HepG2 (cell line): Measurements from ENCODE around the gene PLPP7. TPM values are rescaled to one million over a fixed set of nuclear protein-coding genes. Genes with fewer than 3 reads are reported as not detected.

Experiments used
- CC2D1A ChIP-seq: sonication (generic); formaldehyde crosslinking; IDR thresholded peaks from 2 replicates; pipeline ENCODE4 v1.8.1; 2023; ENCODE audit warnings: mild to moderate bottlenecking, missing genetic modification reagents
- CEBPG ChIP-seq: IDR thresholded peaks from 2 replicates; pipeline ENCODE4 v1.6.1; 2016
- CENPT ChIP-seq: sonication (generic); formaldehyde crosslinking; IDR thresholded peaks from 2 replicates; pipeline ENCODE4 v1.8.0; 2022; ENCODE audit warnings: low read depth, mild to moderate bottlenecking, moderate library complexity, missing genetic modification reagents
- CREB3 ChIP-seq: sonication (generic); formaldehyde crosslinking; IDR thresholded peaks from 2 replicates; pipeline ENCODE4 v1.5.0; 2020; ENCODE audit warnings: missing genetic modification reagents
- FOXO4 ChIP-seq: sonication (generic); formaldehyde crosslinking; conservative IDR thresholded peaks from 2 replicates; pipeline ENCODE4 v1.8.1; 2023; ENCODE audit warnings: missing genetic modification reagents
- MTA3 ChIP-seq: sonication (generic); formaldehyde crosslinking; IDR thresholded peaks from 2 replicates; pipeline ENCODE4 v1.4.0; 2020; ENCODE audit warnings: missing genetic modification reagents
- NCOA1 ChIP-seq: sonication (generic); formaldehyde crosslinking; IDR thresholded peaks from 2 replicates; pipeline ENCODE4 v1.9.0; 2021; ENCODE audit warnings: missing genetic modification reagents
- NFKB2 ChIP-seq: sonication (generic); formaldehyde crosslinking; IDR thresholded peaks from 2 replicates; pipeline ENCODE4 v1.4.0; 2020; ENCODE audit warnings: missing genetic modification reagents, borderline replicate concordance
- PITX1 ChIP-seq: sonication (generic); formaldehyde crosslinking; IDR thresholded peaks from 2 replicates; pipeline ENCODE4 v1.5.1; 2020; ENCODE audit warnings: mild to moderate bottlenecking, missing genetic modification reagents
- TARDBP ChIP-seq: sonication (generic); formaldehyde crosslinking; IDR thresholded peaks from 2 replicates; pipeline ENCODE4 v1.8.0; 2022; ENCODE audit warnings: mild to moderate bottlenecking, missing genetic modification reagents
- TGIF2 ChIP-seq: IDR thresholded peaks from 2 replicates; pipeline ENCODE4 v1.6.1; 2016; ENCODE audit warnings: control low read depth, missing compliant biosample characterization
- ZBTB44 ChIP-seq: sonication (generic); formaldehyde crosslinking; IDR thresholded peaks from 2 replicates; pipeline ENCODE4 v1.4.0; 2020; ENCODE audit warnings: missing genetic modification reagents
- ZNF224 ChIP-seq: sonication (generic); formaldehyde crosslinking; IDR thresholded peaks from 2 replicates; pipeline ENCODE4 v1.5.0; 2020; ENCODE audit warnings: mild to moderate bottlenecking, missing genetic modification reagents
- ZNF251 ChIP-seq: sonication (generic); formaldehyde crosslinking; IDR thresholded peaks from 2 replicates; pipeline ENCODE4 v1.9.0; 2021; ENCODE audit warnings: mild to moderate bottlenecking, missing genetic modification reagents
- ZNF737 ChIP-seq: sonication (generic); formaldehyde crosslinking; IDR thresholded peaks from 2 replicates; pipeline ENCODE4 v1.5.0; 2020; ENCODE audit warnings: missing genetic modification reagents, mild to moderate bottlenecking, borderline replicate concordance
- ZNF768 ChIP-seq: sonication (generic); formaldehyde crosslinking; IDR thresholded peaks from 2 replicates; pipeline ENCODE4 v1.4.0; 2020; ENCODE audit warnings: missing genetic modification reagents
- polyA plus RNA-seq, 8 experiments: library from polyadenylated mRNA; depleted of rRNA in 3 of 8; stranded (reverse) in 7 of 8; unstranded in 1 of 8; fragments of >200 nt; fragmentation: Illumina TruSeq in 4 of 8; extraction: Trizol in 4 of 8; gene quantifications; 2 replicates each; pipeline versions ENCODE4 v1.2.1 to v1.2.3, GENCODE V29; 2011 to 2016; ENCODE audit warnings: low read depth in 4 of 8, missing spikeins in 1 of 8, mixed read lengths in 1 of 8; ENCODE audit not compliant: insufficient read depth in 1 of 8
- total RNA-seq, 5 experiments: library from RNA; depleted of rRNA; stranded (reverse); fragments of >200 nt; fragmentation: Illumina TruSeq; extraction: Trizol; gene quantifications; 2 replicates each; pipeline ENCODE4 v1.2.3, GENCODE V29; 2016; ENCODE audit warnings: low read depth in 1 of 5
- TF ChIP-seq, protein P1 (sequence below): sonication (generic); formaldehyde crosslinking; IDR thresholded peaks from 2 replicates; pipeline ENCODE4 v1.4.0; 2020; ENCODE audit warnings: mild to moderate bottlenecking, missing genetic modification reagents
- TF ChIP-seq, protein P2 (sequence below): sonication (generic); formaldehyde crosslinking; IDR thresholded peaks from 2 replicates; pipeline ENCODE4 v1.4.0; 2020; ENCODE audit warnings: mild to moderate bottlenecking, low read depth, missing genetic modification reagents

PLPP7 gene
- total and polyA plus RNA-seq, 2 of the 13 experiments (the other 11 are each of a cell fraction or from before 2014, with no cell fraction given) = 0.33 to 1.2 TPM

DNA sequence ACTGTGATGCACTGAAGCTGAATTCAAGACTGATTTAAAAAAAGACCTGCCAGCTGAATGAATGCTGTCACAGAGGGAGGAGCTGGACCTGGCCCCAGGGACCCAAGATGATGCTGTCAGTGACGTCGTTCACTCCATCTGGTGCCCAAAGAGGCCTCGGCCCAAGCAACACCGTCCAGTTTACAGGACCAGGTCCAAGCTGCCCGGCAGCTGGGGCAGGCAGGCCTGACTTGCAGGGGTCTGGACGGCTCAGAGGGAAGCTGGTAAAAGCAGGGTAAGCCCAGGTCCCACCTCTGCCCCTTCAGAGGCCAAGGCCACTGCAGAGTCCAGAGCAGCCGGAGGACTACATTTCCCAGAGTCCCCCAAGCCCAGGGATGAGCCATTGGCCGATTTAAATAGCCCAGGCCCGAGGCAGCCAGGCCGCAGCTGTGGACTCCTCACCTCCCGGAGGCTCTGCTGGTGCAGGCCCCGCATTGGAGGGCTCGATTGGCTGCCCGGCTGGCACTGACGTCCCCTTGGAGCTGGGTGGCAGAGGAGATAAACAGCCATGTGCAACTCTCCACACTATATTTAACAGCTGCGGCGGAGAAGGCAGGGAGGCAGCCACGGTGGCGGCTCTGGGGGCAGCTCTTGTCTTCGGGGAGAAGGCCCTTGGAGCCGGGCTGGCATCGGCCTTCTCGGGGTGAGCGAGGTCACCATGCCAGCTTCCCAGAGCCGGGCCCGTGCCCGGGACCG is at the start of gene PLPP7 (continued):
- TF ChIP-seq NFKB2 (no peak), TGIF2 (CRISPR knock-in tag) (no peak), ZNF224 (no peak), TARDBP (CRISPR knock-in tag) (no peak), CREB3 (CRISPR knock-in tag) (no peak), CC2D1A (CRISPR knock-in tag) (no peak), ZNF251 (CRISPR knock-in tag) (no peak), CEBPG (CRISPR knock-in tag) (no peak), FOXO4 (CRISPR knock-in tag) (no peak), ZNF737 (CRISPR knock-in tag) (no peak), ZBTB44 (CRISPR knock-in tag) (no peak), CENPT (CRISPR knock-in tag) (no peak), MTA3 (no peak), PITX1 (CRISPR knock-in tag) (peak; percentile 49; the same call in 1 of the 2 replicates), ZNF768 (peak; percentile 39; the same call in 1 of the 2 replicates), NCOA1 (CRISPR knock-in tag) (no peak)
- TF ChIP-seq, protein P1, sequence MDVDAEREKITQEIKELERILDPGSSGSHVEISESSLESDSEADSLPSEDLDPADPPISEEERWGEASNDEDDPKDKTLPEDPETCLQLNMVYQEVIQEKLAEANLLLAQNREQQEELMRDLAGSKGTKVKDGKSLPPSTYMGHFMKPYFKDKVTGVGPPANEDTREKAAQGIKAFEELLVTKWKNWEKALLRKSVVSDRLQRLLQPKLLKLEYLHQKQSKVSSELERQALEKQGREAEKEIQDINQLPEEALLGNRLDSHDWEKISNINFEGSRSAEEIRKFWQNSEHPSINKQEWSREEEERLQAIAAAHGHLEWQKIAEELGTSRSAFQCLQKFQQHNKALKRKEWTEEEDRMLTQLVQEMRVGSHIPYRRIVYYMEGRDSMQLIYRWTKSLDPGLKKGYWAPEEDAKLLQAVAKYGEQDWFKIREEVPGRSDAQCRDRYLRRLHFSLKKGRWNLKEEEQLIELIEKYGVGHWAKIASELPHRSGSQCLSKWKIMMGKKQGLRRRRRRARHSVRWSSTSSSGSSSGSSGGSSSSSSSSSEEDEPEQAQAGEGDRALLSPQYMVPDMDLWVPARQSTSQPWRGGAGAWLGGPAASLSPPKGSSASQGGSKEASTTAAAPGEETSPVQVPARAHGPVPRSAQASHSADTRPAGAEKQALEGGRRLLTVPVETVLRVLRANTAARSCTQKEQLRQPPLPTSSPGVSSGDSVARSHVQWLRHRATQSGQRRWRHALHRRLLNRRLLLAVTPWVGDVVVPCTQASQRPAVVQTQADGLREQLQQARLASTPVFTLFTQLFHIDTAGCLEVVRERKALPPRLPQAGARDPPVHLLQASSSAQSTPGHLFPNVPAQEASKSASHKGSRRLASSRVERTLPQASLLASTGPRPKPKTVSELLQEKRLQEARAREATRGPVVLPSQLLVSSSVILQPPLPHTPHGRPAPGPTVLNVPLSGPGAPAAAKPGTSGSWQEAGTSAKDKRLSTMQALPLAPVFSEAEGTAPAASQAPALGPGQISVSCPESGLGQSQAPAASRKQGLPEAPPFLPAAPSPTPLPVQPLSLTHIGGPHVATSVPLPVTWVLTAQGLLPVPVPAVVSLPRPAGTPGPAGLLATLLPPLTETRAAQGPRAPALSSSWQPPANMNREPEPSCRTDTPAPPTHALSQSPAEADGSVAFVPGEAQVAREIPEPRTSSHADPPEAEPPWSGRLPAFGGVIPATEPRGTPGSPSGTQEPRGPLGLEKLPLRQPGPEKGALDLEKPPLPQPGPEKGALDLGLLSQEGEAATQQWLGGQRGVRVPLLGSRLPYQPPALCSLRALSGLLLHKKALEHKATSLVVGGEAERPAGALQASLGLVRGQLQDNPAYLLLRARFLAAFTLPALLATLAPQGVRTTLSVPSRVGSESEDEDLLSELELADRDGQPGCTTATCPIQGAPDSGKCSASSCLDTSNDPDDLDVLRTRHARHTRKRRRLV (CRISPR knock-in tag) = no peak
- TF ChIP-seq, protein P2, sequence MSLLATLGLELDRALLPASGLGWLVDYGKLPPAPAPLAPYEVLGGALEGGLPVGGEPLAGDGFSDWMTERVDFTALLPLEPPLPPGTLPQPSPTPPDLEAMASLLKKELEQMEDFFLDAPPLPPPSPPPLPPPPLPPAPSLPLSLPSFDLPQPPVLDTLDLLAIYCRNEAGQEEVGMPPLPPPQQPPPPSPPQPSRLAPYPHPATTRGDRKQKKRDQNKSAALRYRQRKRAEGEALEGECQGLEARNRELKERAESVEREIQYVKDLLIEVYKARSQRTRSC (CRISPR knock-in tag) = no peak
